CD8-positive, alpha-beta memory T cell (primary cell): ENCODE results near the gene SLC16A8. TPM values are rescaled to one million over a fixed set of nuclear protein-coding genes. Genes with fewer than 3 reads are reported as not detected.

Experiments used
- CTCF ChIA-PET: fragments of 350-600 bp; sonication (Branson Sonifier 250); formaldehyde crosslinking; loops from one replicate; lab custom pipeline; 2021; ENCODE audit warnings: antibody characterized with exemption; lab: Charles Lee
- POLR2A ChIA-PET: fragments of 350-600 bp; sonication (Branson Sonifier 250); formaldehyde crosslinking; loops from one replicate; lab custom pipeline; 2021; ENCODE audit warnings: antibody characterized with exemption; lab: Charles Lee
- DNase-seq, 5 donors: peaks; one replicate each; pipeline versions ENCODE4 v3.0.0 to v3.0.0-alpha.2; 2020 to 2022; ENCODE audit warnings: mixed read lengths in 1 of 5
- H3K27ac ChIP-seq: one replicate; pipeline ENCODE4 v1.7.0; 2013; ENCODE audit warnings: low read depth, mild to moderate bottlenecking, low read length, moderate library complexity
- H3K27me3 ChIP-seq: 2 replicates; pipeline ENCODE4 v1.7.0; 2013; ENCODE audit warnings: low read length, mild to moderate bottlenecking; ENCODE audit not compliant: insufficient read depth, poor library complexity, severe bottlenecking
- H3K36me3 ChIP-seq: 2 replicates; pipeline ENCODE4 v1.7.0; 2013; ENCODE audit warnings: mild to moderate bottlenecking, low read length, moderate library complexity; ENCODE audit not compliant: insufficient read depth
- H3K4me1 ChIP-seq: 2 replicates; pipeline ENCODE4 v1.7.0; 2013; ENCODE audit warnings: mild to moderate bottlenecking, low read length, moderate library complexity; ENCODE audit not compliant: insufficient read depth
- H3K4me3 ChIP-seq: 2 replicates; pipeline ENCODE4 v1.7.0; 2013; ENCODE audit warnings: mild to moderate bottlenecking, low read length
- H3K9me3 ChIP-seq: 2 replicates; pipeline ENCODE4 v1.7.0; 2013; ENCODE audit warnings: mild to moderate bottlenecking, low read length
- H3K27ac Mint-ChIP-seq, 8 donors: one replicate each; pipeline ENCODE4 v1.8.0; 2020 to 2021; ENCODE audit warnings: mixed read lengths in 8 of 8, mild to moderate bottlenecking in 6 of 8, inconsistent platforms in 3 of 8, moderate library complexity in 3 of 8
- H3K27me3 Mint-ChIP-seq, 2 donors: one replicate each; pipeline ENCODE4 v1.8.0; 2020 to 2021; ENCODE audit warnings: mixed read lengths in 2 of 2, mild to moderate bottlenecking in 1 of 2, moderate library complexity in 1 of 2
- H3K36me3 Mint-ChIP-seq, 3 donors: one replicate each; pipeline ENCODE4 v1.8.0; 2020 to 2021; ENCODE audit warnings: mixed read lengths in 3 of 3, inconsistent platforms in 1 of 3, mild to moderate bottlenecking in 1 of 3
- H3K4me1 Mint-ChIP-seq, 3 donors: one replicate each; pipeline ENCODE4 v1.8.0; 2020 to 2021; ENCODE audit warnings: mixed read lengths in 3 of 3, inconsistent platforms in 1 of 3, mild to moderate bottlenecking in 1 of 3
- H3K4me3 Mint-ChIP-seq, 7 donors: one replicate each; pipeline ENCODE4 v1.8.0; 2020 to 2021; ENCODE audit warnings: mixed read lengths in 7 of 7, mild to moderate bottlenecking in 6 of 7, moderate library complexity in 4 of 7, inconsistent platforms in 2 of 7
- H3K9me3 Mint-ChIP-seq, 5 donors: one replicate each; pipeline ENCODE4 v1.8.0; 2020 to 2022; ENCODE audit warnings: mixed read lengths in 5 of 5, mild to moderate bottlenecking in 3 of 5, moderate library complexity in 2 of 5, inconsistent platforms in 1 of 5
- polyA plus RNA-seq: library from polyadenylated mRNA; unstranded; fragments of 300-500 nt; fragmentation: Illumina TruSeq; gene quantifications from one replicate; pipeline ENCODE4 v1.2.3, GENCODE V29; 2021
- total RNA-seq, 2 experiments: library from RNA; stranded (reverse); gene quantifications; one replicate each; pipeline ENCODE4 v1.2.3, GENCODE V29; 2021

SLC16A8 gene
- total RNA-seq, result under 1 TPM in 1 of 2 experiments, not detected in 1; 0.35 TPM
- not detected for polyA plus RNA-seq

- peaks cover 0 to 6% (median 1%) of the 10 kb centered on the region in 3 donors for H3K36me3 Mint-ChIP-seq
- CTCF ChIA-PET, result no interaction called here
- Histone ChIP-seq H3K4me1 (peaks cover 15% of the 10 kb centered on the region), H3K27me3 (peaks cover 19% of the 10 kb centered on the region), H3K36me3 (no peaks in the 10 kb centered on the region), H3K9me3 (no peaks in the 10 kb centered on the region), H3K27ac (no peak within 1 kb of the TSS), H3K4me3 (no peak within 1 kb of the TSS)
- peak within 1 kb of the TSS in 1 of 7 donors; percentile 12 for H3K4me3 Mint-ChIP-seq
- peaks cover 19 to 29% of the 10 kb centered on the region in 2 donors for H3K27me3 Mint-ChIP-seq
- peaks cover 0 to 11% (median 0%) of the 10 kb centered on the region in 3 donors for H3K4me1 Mint-ChIP-seq
- H3K27ac Mint-ChIP-seq, result no peak within 1 kb of the TSS
- POLR2A ChIA-PET, result no interaction called here
- no peak for DNase-seq
- no peaks in the 10 kb centered on the region for H3K9me3 Mint-ChIP-seq
Measured at GRCh38 chr22:38083931-38084631, at the start of gene SLC16A8. Gene SLC16A8, minus strand, starts transcription at chr22:38084184. Its CDS starts 1,311 bp downstream, at chr22:38082873.

- no peaks in the 10 kb centered on the region for H3K4me1 Mint-ChIP-seq
- no peak overlapping the region for H3K4me3 Mint-ChIP-seq
- peaks cover 0 to 69% (median 10%) of the 10 kb centered on the region in 3 donors for H3K36me3 Mint-ChIP-seq
- Histone ChIP-seq H3K4me3 (no peak overlapping the region), H3K36me3 (peaks cover 9% of the 10 kb centered on the region), H3K9me3 (no peaks in the 10 kb centered on the region), H3K27me3 (no peaks in the 10 kb centered on the region), H3K4me1 (no peaks in the 10 kb centered on the region), H3K27ac (no peak overlapping the region)
- ChIA-PET POLR2A (no interaction called here), CTCF (interaction anchor here (1.3 kb wide), 1 partner anchor 15 kb away, joined by 3 read pairs; no protein-coding TSS in a partner anchor)
- no peaks in the 10 kb centered on the region for H3K9me3 Mint-ChIP-seq
- H3K27ac Mint-ChIP-seq, result no peak overlapping the region
- no peak for DNase-seq
- no peaks in the 10 kb centered on the region for H3K27me3 Mint-ChIP-seq
Measured at GRCh38 chr22:38133331-38133730, 49.3 kb upstream of the SLC16A8 start.

GRCh38 chr22:38132794-38133193 is 48.8 kb upstream of the SLC16A8 start:
- Histone ChIP-seq H3K4me3 (no peak overlapping the region), H3K4me1 (no peaks in the 10 kb centered on the region), H3K27me3 (no peaks in the 10 kb centered on the region), H3K27ac (no peak overlapping the region), H3K9me3 (no peaks in the 10 kb centered on the region), H3K36me3 (peaks cover 6% of the 10 kb centered on the region)
- H3K27me3 Mint-ChIP-seq, result no peaks in the 10 kb centered on the region
- DNase-seq, result no peak
- CTCF ChIA-PET, result no interaction called here
- peaks cover 0 to 69% (median 10%) of the 10 kb centered on the region in 3 donors for H3K36me3 Mint-ChIP-seq
- H3K9me3 Mint-ChIP-seq, result no peaks in the 10 kb centered on the region
- no peak overlapping the region for H3K27ac Mint-ChIP-seq
- H3K4me1 Mint-ChIP-seq, result no peaks in the 10 kb centered on the region
- POLR2A ChIA-PET, result no interaction called here
- H3K4me3 Mint-ChIP-seq, result no peak overlapping the region

- Mint-ChIP-seq H3K9me3 (no peaks in the 10 kb centered on the region), H3K36me3 (peaks cover 0 to 71% (median 10%) of the 10 kb centered on the region in 3 donors), H3K4me3 (no peak overlapping the region), H3K4me1 (no peaks in the 10 kb centered on the region), H3K27me3 (no peaks in the 10 kb centered on the region), H3K27ac (no peak overlapping the region)
- CTCF ChIA-PET, result no interaction called here
- Histone ChIP-seq H3K36me3 (peaks cover 6% of the 10 kb centered on the region), H3K9me3 (no peaks in the 10 kb centered on the region), H3K4me3 (no peak overlapping the region), H3K27ac (no peak overlapping the region), H3K4me1 (no peaks in the 10 kb centered on the region), H3K27me3 (no peaks in the 10 kb centered on the region)
- DNase-seq, result no peak
- POLR2A ChIA-PET, result no interaction called here
Measured at GRCh38 chr22:38132136-38132535, 48.2 kb upstream of the SLC16A8 start.

- H3K9me3 Mint-ChIP-seq, result no peaks in the 10 kb centered on the region
- Histone ChIP-seq H3K4me3 (no peak overlapping the region), H3K9me3 (no peaks in the 10 kb centered on the region), H3K36me3 (peaks cover 6% of the 10 kb centered on the region), H3K27ac (no peak overlapping the region), H3K4me1 (no peaks in the 10 kb centered on the region), H3K27me3 (no peaks in the 10 kb centered on the region)
- CTCF ChIA-PET, result no interaction called here
- H3K4me3 Mint-ChIP-seq, result no peak overlapping the region
- POLR2A ChIA-PET, result no interaction called here
- no peaks in the 10 kb centered on the region for H3K4me1 Mint-ChIP-seq
- DNase-seq, result no peak
- peaks cover 0 to 74% (median 10%) of the 10 kb centered on the region in 3 donors for H3K36me3 Mint-ChIP-seq
- H3K27me3 Mint-ChIP-seq, result no peaks in the 10 kb centered on the region
- H3K27ac Mint-ChIP-seq, result no peak overlapping the region
Measured at GRCh38 chr22:38131399-38131798, 47.4 kb upstream of the SLC16A8 start.

- Histone ChIP-seq H3K9me3 (no peaks in the 10 kb centered on the region), H3K4me1 (no peaks in the 10 kb centered on the region), H3K4me3 (no peak overlapping the region), H3K36me3 (peaks cover 6% of the 10 kb centered on the region), H3K27ac (no peak overlapping the region), H3K27me3 (no peaks in the 10 kb centered on the region)
- CTCF ChIA-PET, result no interaction called here
- no peak overlapping the region for H3K27ac Mint-ChIP-seq
- H3K4me3 Mint-ChIP-seq, result no peak overlapping the region
- no peaks in the 10 kb centered on the region for H3K9me3 Mint-ChIP-seq
- no peak for DNase-seq
- POLR2A ChIA-PET, result no interaction called here
- H3K36me3 Mint-ChIP-seq, result peaks cover 0 to 74% (median 4%) of the 10 kb centered on the region in 3 donors
- H3K27me3 Mint-ChIP-seq, result no peaks in the 10 kb centered on the region
- no peaks in the 10 kb centered on the region for H3K4me1 Mint-ChIP-seq
Measured at GRCh38 chr22:38129856-38130255, 45.9 kb upstream of the SLC16A8 start.

- Mint-ChIP-seq H3K4me3 (no peak overlapping the region), H3K9me3 (no peaks in the 10 kb centered on the region), H3K27ac (no peak overlapping the region), H3K36me3 (peaks cover 0 to 70% (median 4%) of the 10 kb centered on the region in 3 donors), H3K27me3 (no peaks in the 10 kb centered on the region), H3K4me1 (no peaks in the 10 kb centered on the region)
- H3K36me3 ChIP-seq, result peaks cover 6% of the 10 kb centered on the region
- CTCF ChIA-PET, result interaction anchor here (0.6 kb wide), 1 partner anchor 261 kb away, joined by 3 read pairs; no protein-coding TSS in a partner anchor
- POLR2A ChIA-PET, result no interaction called here
- DNase-seq, result no peak
- no peaks in the 10 kb centered on the region for H3K4me1 ChIP-seq
- H3K4me3 ChIP-seq, result no peak overlapping the region
- no peaks in the 10 kb centered on the region for H3K9me3 ChIP-seq
- no peak overlapping the region for H3K27ac ChIP-seq
- H3K27me3 ChIP-seq, result no peaks in the 10 kb centered on the region
Measured at GRCh38 chr22:38129021-38129420, 45.0 kb upstream of the SLC16A8 start.

GRCh38 chr22:38127869-38128268 is 43.9 kb upstream of the SLC16A8 start:
- Mint-ChIP-seq H3K27ac (peak overlapping the region in 1 of 8 donors; percentile 92), H3K27me3 (no peaks in the 10 kb centered on the region), H3K4me3 (no peak overlapping the region), H3K36me3 (peaks cover 0 to 58% (median 2%) of the 10 kb centered on the region in 3 donors), H3K4me1 (no peaks in the 10 kb centered on the region), H3K9me3 (no peaks in the 10 kb centered on the region)
- Histone ChIP-seq H3K9me3 (no peaks in the 10 kb centered on the region), H3K27ac (no peak overlapping the region), H3K36me3 (peaks cover 6% of the 10 kb centered on the region), H3K4me1 (no peaks in the 10 kb centered on the region), H3K27me3 (no peaks in the 10 kb centered on the region), H3K4me3 (no peak overlapping the region)
- ChIA-PET POLR2A (no interaction called here), CTCF (no interaction called here)
- DNase-seq, result no peak
